ENCODE results near the gene PRH1. TPM values are rescaled to one million over a fixed set of nuclear protein-coding genes. Genes with fewer than 3 reads are reported as not detected.

Gene PRH1
- total RNA-seq, 1 donor from 2014 or later, result 46.6 TPM

GRCh38 chr12:10838461-10838860, 45.6 kb downstream of the PRH1 start:
- DNase-seq, result no peak

Small RNAs within 50 kb of the gene (small RNA-seq; reads per million reads assigned to genes)
- not detected for gene PRR4 (ENCODE audit: low replicate concordance)

Other genes starting within 250 kb of the PRH1 start
- gene STYK1, start 210.2 kb downstream of the PRH1 start, total RNA-seq, result 0.39 TPM
- 162 TPM for gene YBX3, start 160.9 kb downstream of the PRH1 start, total RNA-seq
- not detected for gene TAS2R7, start 81.6 kb downstream of the PRH1 start, total RNA-seq
- gene TAS2R8, start 77.0 kb downstream of the PRH1 start, total RNA-seq, result not detected
- not detected for gene TAS2R9, start 74.1 kb downstream of the PRH1 start, total RNA-seq
- gene TAS2R10, start 57.9 kb downstream of the PRH1 start, total RNA-seq, result 1.7 TPM
- gene PRR4, start 34.8 kb downstream of the PRH1 start, total RNA-seq, result 1.6 TPM
- gene TAS2R13, start 25.3 kb upstream of the PRH1 start, total RNA-seq, result 6.2 TPM
- gene PRH2, start 45.0 kb upstream of the PRH1 start, total RNA-seq, result not detected
- 6.8 TPM for gene TAS2R14, start 55.0 kb upstream of the PRH1 start, total RNA-seq
- 6.1 TPM for gene TAS2R50, start 102.7 kb upstream of the PRH1 start, total RNA-seq
- 10.4 TPM for gene TAS2R20, start 114.0 kb upstream of the PRH1 start, total RNA-seq
- gene TAS2R19, start 138.4 kb upstream of the PRH1 start, total RNA-seq, result 12.6 TPM
- gene TAS2R31, start 147.2 kb upstream of the PRH1 start, total RNA-seq, result 13.5 TPM
- 7.0 TPM for gene TAS2R46, start 178.0 kb upstream of the PRH1 start, total RNA-seq
- gene TAS2R43, start 208.1 kb upstream of the PRH1 start, total RNA-seq, result 8.5 TPM

Data from skin of body (tissue), 3 donors.